ENCODE measurements around the gene POLR2F. TPM values are rescaled to one million over a fixed set of nuclear protein-coding genes. Genes with fewer than 3 reads are reported as not detected.

POLR2F gene
- total RNA-seq, 1 experiment from 2014 or later: 141 TPM

- H3K23me2 ChIP-seq (ENCODE audit: insufficient read length, low read depth, low read length, poor library complexity, severe bottlenecking): no peaks in the 10 kb centered on the region
- no peak overlapping the region for H3K23ac ChIP-seq (ENCODE audit: insufficient read length, low read depth, low read length)
- no peak overlapping the region for H2BK5ac ChIP-seq (ENCODE audit: insufficient read length, low read length)
- no peak overlapping the region for H3K4me2 ChIP-seq (ENCODE audit: insufficient read depth, insufficient read length, low read length)
- no peak overlapping the region for H3K14ac ChIP-seq (ENCODE audit: insufficient read depth, low read length)
- H3K79me1 ChIP-seq (ENCODE audit: insufficient read depth, low read depth, low read length, poor library complexity, severe bottlenecking): no peaks in the 10 kb centered on the region
- no peak overlapping the region for H2BK15ac ChIP-seq (ENCODE audit: low read depth, low read length)
- Mint-ChIP-seq H3K9me3 (no peaks in the 10 kb centered on the region), H3K36me3 (ENCODE audit: insufficient read depth in 1 of 3, low read depth in 3 of 3) (peaks cover 0 to 35% (median 19%) of the 10 kb centered on the region in 3 experiments; a peak in 6 of 7 replicates), H3K27ac (no peak overlapping the region), H3K4me3 (no peak overlapping the region), H3K27me3 (ENCODE audit: low read depth) (peaks cover 7% of the 10 kb centered on the region), H3K4me1 (peaks cover 22 to 40% of the 10 kb centered on the region in 2 experiments)
- no peak overlapping the region for H2BK120ac ChIP-seq (ENCODE audit: low read depth, low read length, poor library complexity, severe bottlenecking)
- no peak overlapping the region for H4K5ac ChIP-seq (ENCODE audit: insufficient read length, low read depth, low read length)
- H3T11ph ChIP-seq (ENCODE audit: low read length): no peak overlapping the region
- no peaks in the 10 kb centered on the region for H3K79me2 ChIP-seq (ENCODE audit: insufficient read depth, low read length)
- WGBS (ENCODE audit: extremely low coverage, insufficient read length, low lambda C conversion rate): no CpG with 5 or more reads among the region's 4 CpGs
- no peak overlapping the region for H3K27ac ChIP-seq (ENCODE audit: insufficient read length, low read depth, low read length)
- H4K20me1 ChIP-seq (ENCODE audit: control insufficient read depth, insufficient read depth, insufficient read length): peaks cover 3% of the 10 kb centered on the region
- H3K9ac ChIP-seq (ENCODE audit: extremely low read depth, insufficient read length, low read length): no peak overlapping the region
- no peaks in the 10 kb centered on the region; the same call in 1 of the 2 replicates for H3K4me1 ChIP-seq (ENCODE audit: insufficient read depth, low read length)
- no peak for TF ChIP-seq CTCF (conservative IDR thresholded peaks at IDR 0.05)
- no peak overlapping the region for H3K18ac ChIP-seq (ENCODE audit: insufficient read length, low read depth, low read length)
- H4K91ac ChIP-seq (ENCODE audit: insufficient read length, low read depth, low read length): no peak overlapping the region
- H2BK12ac ChIP-seq (ENCODE audit: insufficient read length, low read depth, low read length): no peak overlapping the region
- no peak overlapping the region for H3K56ac ChIP-seq (ENCODE audit: insufficient read length, low read depth, low read length)
- no peak for DNase-seq
- no peak overlapping the region for H2AK5ac ChIP-seq (ENCODE audit: insufficient read length, low read length)
- no peak overlapping the region for H2BK20ac ChIP-seq (ENCODE audit: low read depth, low read length, poor library complexity, severe bottlenecking)
- H4K8ac ChIP-seq (replicated peaks; ENCODE audit: insufficient read length, low read depth, low read length): no peak overlapping the region
- H2AFZ ChIP-seq (ENCODE audit: low read length): no peak overlapping the region
- H3K9me3 ChIP-seq (ENCODE audit: control insufficient read depth, low read depth, low read length): no peaks in the 10 kb centered on the region
- H3K27me3 ChIP-seq (ENCODE audit: insufficient read depth, low read length): no peaks in the 10 kb centered on the region
- no peak overlapping the region for H3K4ac ChIP-seq (ENCODE audit: low read depth, low read length)
These were observed 23.0 kb downstream of the POLR2F start for GRCh38 chr22:37976547-37976946.

All from H9 (cell line).